ENCODE data around the gene EIF4E.

DNA sequence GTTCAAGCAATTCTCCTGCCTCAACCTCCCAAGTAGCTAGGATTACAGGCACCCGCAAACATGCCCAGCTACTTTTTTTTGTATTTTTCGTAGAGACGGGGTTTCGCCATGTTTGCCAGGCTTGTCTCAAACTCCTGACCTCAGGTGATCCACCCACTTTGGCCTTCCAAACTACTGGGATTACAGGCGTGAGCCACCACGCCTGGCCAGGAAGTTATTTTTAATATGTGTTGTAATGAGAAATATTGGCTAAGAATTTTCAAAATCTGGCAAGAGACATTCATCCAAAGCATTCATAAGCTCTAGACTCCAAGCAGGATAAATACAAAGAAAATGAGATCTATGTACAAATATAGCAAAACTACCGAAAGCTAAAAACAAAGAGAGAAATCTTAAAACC is 48.6 kb upstream of the EIF4E start:
- TF ChIP-seq, protein P1, sequence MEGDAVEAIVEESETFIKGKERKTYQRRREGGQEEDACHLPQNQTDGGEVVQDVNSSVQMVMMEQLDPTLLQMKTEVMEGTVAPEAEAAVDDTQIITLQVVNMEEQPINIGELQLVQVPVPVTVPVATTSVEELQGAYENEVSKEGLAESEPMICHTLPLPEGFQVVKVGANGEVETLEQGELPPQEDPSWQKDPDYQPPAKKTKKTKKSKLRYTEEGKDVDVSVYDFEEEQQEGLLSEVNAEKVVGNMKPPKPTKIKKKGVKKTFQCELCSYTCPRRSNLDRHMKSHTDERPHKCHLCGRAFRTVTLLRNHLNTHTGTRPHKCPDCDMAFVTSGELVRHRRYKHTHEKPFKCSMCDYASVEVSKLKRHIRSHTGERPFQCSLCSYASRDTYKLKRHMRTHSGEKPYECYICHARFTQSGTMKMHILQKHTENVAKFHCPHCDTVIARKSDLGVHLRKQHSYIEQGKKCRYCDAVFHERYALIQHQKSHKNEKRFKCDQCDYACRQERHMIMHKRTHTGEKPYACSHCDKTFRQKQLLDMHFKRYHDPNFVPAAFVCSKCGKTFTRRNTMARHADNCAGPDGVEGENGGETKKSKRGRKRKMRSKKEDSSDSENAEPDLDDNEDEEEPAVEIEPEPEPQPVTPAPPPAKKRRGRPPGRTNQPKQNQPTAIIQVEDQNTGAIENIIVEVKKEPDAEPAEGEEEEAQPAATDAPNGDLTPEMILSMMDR (IDR thresholded peaks at IDR 0.05): no peak
- no peak for TF ChIP-seq ZFX (IDR thresholded peaks at IDR 0.05; ENCODE audit: borderline replicate concordance)
